Stimulated activated CD8-positive, alpha-beta memory T cell treated with anti-CD3 and anti-CD28 coated beads, Interleukin-15, amount 100 ng/mL, for 4 hours (primary cell): Measurements from ENCODE around the gene NDUFB2.
"Not testable (repeated sequence)": the region's sequence is repeated elsewhere in the genome, so short reads cannot be mapped to it uniquely, and the experiment has no call there.

Source experiments
- DNase-seq, 2 donors: peaks; one replicate each; pipeline ENCODE4 v3.0.0-alpha.2; 2020; ENCODE audit warnings: low read depth in 2 of 2

Gene NDUFB2

GRCh38 chr7:140734096-140734495 lies 37.6 kb downstream of the NDUFB2 start:
- no peak for DNase-seq

GRCh38 chr7:140734729-140735128 lies 38.2 kb downstream of the NDUFB2 start:
- no peak for DNase-seq

GRCh38 chr7:140738280-140738679 lies 41.8 kb downstream of the NDUFB2 start:
- DNase-seq = no peak

GRCh38 chr7:140743255-140743654 lies 46.7 kb downstream of the NDUFB2 start:
- DNase-seq = not testable (repeated sequence)

GRCh38 chr7:140744005-140744404 lies 47.5 kb downstream of the NDUFB2 start:
- no peak for DNase-seq

- DNase-seq = no peak
These were observed 49.0 kb downstream of the NDUFB2 start for GRCh38 chr7:140745266-140746058.

GRCh38 chr7:140746751-140747150 lies 50.2 kb downstream of the NDUFB2 start:
- DNase-seq = no peak

- DNase-seq = no peak
These were observed 56.0 kb downstream of the NDUFB2 start for GRCh38 chr7:140752533-140752932.

- no peak for DNase-seq
These were observed 58.0 kb downstream of the NDUFB2 start for GRCh38 chr7:140754506-140754905.
